T-helper 9 cell (primary cell): ENCODE measurements around the gene CTNNA2.

Source experiments
- DNase-seq: peaks from one replicate; pipeline ENCODE4 v3.0.0-alpha.2; 2020

The CTNNA2 gene

DNA sequence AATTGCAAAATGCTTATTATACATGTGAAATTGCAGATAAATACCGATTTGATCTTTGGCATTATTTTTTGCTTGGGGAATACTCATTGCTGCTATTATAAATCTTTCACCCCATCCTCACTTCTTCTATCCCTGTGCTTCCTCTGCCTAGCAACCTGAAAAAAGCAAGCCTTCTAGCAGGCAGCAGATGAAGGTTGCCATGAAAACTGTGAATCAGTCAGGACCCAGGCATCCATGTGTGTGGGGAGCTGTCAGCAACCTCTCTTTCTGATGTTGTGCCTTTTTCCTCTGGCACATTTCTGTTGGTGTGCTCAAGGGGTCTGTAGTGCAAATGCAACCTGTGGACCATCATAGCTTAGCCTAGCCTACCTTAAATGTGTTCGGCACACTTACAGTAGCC, 427.5 kb downstream of the CTNNA2 start:
- no peak for DNase-seq

- no peak for DNase-seq
These were observed 428.3 kb downstream of the CTNNA2 start for GRCh38 chr2:79941179-79941578.

- DNase-seq = no peak
These were observed 431.4 kb downstream of the CTNNA2 start for GRCh38 chr2:79944205-79944604.

- DNase-seq = no peak
These were observed 433.0 kb downstream of the CTNNA2 start for GRCh38 chr2:79945653-79946445.

DNA sequence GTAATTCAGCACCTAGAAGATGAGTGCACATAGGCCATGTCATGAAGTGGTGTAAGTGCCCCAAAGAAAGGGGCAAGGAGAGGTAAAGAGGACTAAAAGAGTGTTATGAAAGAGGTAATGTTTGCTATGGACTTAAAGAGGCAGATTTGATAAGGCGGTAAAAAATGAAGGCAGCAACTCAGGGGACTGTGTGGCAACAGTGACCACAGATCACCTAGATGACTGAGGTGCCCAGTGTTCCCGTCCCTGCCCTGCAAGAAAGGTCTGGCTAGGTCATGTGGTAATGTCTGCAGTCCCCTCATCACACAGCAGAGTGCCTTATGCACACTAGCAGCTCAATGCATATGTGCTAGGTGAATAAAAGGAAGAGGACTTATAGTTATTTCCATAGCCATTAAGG, 434.9 kb downstream of the CTNNA2 start:
- no peak for DNase-seq

- no peak for DNase-seq
These were observed 437.7 kb downstream of the CTNNA2 start for GRCh38 chr2:79950526-79950925.

GRCh38 chr2:79952616-79953015, 439.8 kb downstream of the CTNNA2 start:
- no peak for DNase-seq

DNA sequence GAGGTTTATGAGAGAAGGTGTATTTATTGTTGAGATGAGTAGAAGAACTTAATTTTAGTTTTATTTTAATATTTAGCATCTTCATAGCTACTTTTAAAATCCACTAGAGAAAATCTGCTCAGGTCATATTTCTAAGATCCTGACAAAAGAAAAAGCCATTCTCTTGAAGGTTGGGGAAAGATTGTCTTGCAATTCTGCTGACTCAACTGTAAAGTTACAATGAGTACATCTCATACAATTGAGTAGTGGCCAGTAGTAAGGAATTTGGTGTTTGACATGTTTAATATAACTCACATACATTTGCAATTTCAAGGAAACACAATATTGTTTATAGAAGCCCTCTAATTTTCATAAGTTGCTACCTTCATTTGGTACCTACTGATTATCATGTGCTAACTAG, 447.2 kb downstream of the CTNNA2 start:
- DNase-seq = no peak

- DNase-seq = no peak
These were observed 447.7 kb downstream of the CTNNA2 start for GRCh38 chr2:79960519-79960918.

DNA sequence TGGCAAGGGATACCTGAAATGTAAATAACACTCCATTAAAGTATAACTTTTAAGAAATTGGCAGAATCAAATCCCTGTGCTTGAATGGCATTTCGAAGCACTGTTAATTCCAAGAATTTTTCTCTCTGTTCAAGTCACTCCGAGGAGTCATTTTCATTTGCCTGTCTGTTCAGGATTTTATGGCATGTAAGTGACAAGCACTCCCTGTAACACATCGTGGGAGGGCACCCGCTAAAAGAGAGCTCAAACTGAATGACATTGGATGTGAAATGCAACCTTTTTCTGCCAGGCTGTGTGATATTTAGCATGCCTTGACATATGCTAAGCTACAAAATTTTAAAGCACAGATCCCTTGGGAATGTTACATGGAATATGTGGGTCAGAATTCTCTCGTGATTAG, 452.1 kb downstream of the CTNNA2 start:
- DNase-seq = no peak

GRCh38 chr2:79966369-79966768, 453.5 kb downstream of the CTNNA2 start:
- DNase-seq = no peak

GRCh38 chr2:79966882-79967281, 454.0 kb downstream of the CTNNA2 start:
- no peak for DNase-seq

DNA sequence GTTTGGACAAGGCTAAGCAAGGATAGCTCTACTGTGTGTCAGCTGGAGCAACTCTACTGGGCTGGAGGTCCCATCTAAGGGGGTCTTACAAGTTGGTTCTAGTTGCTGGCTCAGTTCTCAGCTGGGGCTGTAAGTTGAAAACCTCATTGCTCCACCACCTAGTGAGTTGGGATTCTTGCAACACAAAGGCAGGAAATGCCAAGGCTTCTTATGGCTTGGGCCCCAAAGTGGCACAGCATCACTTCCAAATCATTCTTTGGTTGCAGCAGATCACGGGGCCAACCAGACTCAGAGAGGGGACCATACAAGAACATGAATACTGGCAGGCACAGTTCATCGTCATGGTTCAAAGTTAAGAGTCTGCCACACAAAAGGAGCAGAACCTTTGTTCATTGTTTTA, 459.0 kb downstream of the CTNNA2 start:
- DNase-seq = no peak

GRCh38 chr2:79972661-79973060, 459.8 kb downstream of the CTNNA2 start:
- DNase-seq = no peak

DNA sequence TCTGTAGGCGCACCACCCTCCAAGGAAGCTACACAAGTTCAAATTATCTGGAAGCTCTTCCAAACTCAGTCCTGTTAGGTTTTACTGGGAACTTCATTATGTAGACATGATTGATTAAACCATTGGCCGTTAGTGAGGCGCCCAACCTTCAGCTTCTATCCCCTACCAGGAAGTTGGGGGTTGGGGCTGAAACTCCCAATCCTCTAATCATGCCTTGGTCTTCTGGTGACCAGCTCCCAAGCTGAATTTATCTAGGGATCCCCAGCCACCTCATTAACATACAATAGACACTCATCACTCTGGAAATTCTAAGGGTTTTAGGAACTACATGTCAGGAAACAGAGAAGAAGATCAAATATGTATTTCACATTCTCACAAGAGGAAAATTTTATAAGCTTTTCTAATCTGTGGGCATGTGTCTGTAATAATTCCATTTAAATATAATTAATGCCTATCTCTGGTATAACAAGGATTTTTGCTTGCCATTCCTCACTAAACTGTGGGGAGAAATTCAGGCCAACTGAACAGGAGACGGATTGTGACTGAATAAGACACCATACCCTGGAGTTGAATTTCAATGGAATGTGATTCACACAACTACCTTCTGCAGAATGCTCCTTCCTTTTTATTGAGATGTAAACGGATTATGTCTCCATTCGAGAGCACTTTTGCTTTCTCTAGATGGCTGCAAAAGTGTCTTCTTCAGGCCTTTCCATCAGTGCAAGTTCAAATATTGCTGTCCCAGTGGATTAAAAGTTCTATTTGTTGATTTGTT, 463.1 kb downstream of the CTNNA2 start:
- no peak for DNase-seq

GRCh38 chr2:79977792-79978191, 464.9 kb downstream of the CTNNA2 start:
- no peak for DNase-seq

- no peak for DNase-seq
These were observed 467.3 kb downstream of the CTNNA2 start for GRCh38 chr2:79980116-79980515.

DNA sequence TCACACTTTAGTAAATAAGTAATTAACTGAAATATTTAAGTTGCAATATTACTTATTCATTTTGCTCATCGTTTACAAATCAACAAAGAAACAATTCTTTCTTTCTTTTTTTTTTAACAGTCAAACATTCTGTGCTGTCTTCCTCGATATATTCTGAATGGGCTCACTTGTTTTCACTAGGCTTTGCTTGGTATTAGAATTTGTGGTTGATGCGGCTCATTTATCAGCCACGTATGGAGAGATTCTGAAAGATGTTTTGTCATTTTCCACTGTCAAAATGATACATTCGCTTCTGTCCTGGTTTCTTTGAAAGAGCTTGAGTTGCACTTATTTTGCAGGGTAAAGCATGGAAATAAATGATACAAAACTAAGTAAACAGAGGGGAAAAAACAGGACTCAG, 468.0 kb downstream of the CTNNA2 start:
- DNase-seq = no peak

DNA sequence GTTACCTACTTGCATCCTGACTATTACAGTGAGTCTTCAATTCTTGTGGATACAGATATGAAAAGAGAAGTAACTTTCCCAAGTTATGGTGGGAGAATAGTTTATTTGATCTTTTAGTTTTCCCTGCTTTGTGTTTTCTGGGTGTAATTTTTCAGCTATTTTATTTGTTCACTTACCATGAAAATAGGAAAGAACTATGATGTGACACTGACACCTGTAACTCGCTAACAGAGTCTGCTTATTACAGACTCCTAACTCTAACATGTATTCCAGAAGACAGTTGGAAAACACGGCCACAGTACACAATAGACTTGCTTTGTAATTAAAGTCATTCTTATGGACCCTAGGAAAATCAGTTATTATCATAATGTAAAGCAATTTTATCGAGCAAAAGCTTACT, 468.5 kb downstream of the CTNNA2 start:
- no peak for DNase-seq

DNA sequence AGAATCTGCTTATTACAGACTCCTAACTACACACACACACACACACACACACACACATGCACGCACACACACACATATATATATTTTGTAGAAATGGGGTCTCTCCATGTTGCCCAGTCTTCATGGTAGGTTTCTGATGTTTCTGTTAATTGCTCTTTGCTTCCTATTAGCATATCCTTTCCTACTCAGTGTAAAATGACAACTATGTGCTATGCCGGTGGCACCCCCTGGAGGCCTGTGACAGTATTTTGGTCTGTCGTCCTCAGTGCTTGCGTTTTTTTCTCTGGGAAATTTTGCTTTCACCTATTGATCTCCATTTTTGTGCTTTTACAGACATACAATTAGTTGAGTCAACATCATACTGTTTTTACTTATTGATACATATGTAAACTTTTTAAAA, 469.6 kb downstream of the CTNNA2 start:
- DNase-seq = no peak

- DNase-seq = no peak
These were observed 471.6 kb downstream of the CTNNA2 start for GRCh38 chr2:79984476-79984875.

DNA sequence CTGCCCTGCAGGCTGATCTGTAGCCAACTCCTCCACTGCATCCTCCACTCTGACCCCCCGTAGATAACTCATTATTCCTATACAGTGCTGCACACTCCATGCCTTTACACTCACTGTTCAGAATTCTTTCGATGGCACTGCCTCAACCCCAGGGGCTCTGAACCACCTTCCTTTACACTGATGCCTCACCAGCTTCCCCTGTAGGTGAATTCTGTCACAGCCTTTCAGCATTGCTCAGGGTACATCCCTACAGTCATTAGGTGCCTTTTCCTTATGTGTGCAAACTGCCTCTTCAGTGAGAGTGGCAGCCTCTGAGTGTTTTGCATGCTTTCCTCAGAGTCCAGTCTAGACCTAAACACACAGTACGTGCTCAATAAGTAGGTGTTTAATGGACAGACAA, 472.3 kb downstream of the CTNNA2 start:
- no peak for DNase-seq

DNA sequence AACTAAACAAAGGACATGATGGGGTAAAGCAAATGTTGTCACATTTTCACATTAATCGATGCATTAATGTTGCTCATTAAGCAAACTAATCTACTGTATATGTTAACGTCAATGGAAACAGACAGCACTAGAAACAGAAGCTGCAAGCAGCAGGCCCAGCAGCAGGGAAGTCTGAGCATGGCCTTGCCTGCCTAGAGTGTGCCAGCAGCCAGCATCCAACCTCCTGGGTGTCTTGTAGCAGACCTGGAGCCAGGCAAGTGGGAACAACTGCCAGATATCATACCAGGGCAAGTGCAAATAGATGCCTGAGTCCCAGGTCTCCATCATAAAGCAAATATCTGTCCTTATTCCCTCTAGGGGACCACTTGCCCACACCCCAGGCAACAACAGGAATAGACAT, 472.7 kb downstream of the CTNNA2 start:
- DNase-seq = no peak

GRCh38 chr2:79993144-79993543, 480.3 kb downstream of the CTNNA2 start:
- DNase-seq = no peak
